ENCODE data around the gene SNPH.

The SNPH gene

GRCh38 chr20:1242530-1242929 lies 23.6 kb upstream of the SNPH start:
- TF ChIP-seq POLR2AphosphoS5 (IDR thresholded peaks at IDR 0.05; ENCODE audit: low read depth, low read length) (no peak), SIN3A (IDR thresholded peaks at IDR 0.05; ENCODE audit: borderline replicate concordance, insufficient read depth, low read length) (no peak), TAF1 (IDR thresholded peaks at IDR 0.05; ENCODE audit: borderline replicate concordance, insufficient read depth, low read length) (no peak), FOXP2 (optimal IDR thresholded peaks at IDR 0.05; ENCODE audit: borderline replicate concordance, extremely low read depth, extremely low read length, insufficient read depth) (no peak), REST (IDR thresholded peaks at IDR 0.05; ENCODE audit: insufficient read depth in 1 of 2, low read depth in 2 of 2, low read length in 2 of 2) (no peak)

GRCh38 chr20:1245578-1245977 lies 20.5 kb upstream of the SNPH start:
- TF ChIP-seq POLR2AphosphoS5 (IDR thresholded peaks at IDR 0.05; ENCODE audit: low read depth, low read length) (no peak), SIN3A (IDR thresholded peaks at IDR 0.05; ENCODE audit: borderline replicate concordance, insufficient read depth, low read length) (no peak), TAF1 (IDR thresholded peaks at IDR 0.05; ENCODE audit: borderline replicate concordance, insufficient read depth, low read length) (no peak), FOXP2 (optimal IDR thresholded peaks at IDR 0.05; ENCODE audit: borderline replicate concordance, extremely low read depth, extremely low read length, insufficient read depth) (no peak), REST (IDR thresholded peaks at IDR 0.05; ENCODE audit: insufficient read depth in 1 of 2, low read depth in 2 of 2, low read length in 2 of 2) (no peak)

- TF ChIP-seq REST (IDR thresholded peaks at IDR 0.05; ENCODE audit: insufficient read depth in 1 of 2, low read depth in 2 of 2, low read length in 2 of 2) (no peak), POLR2AphosphoS5 (IDR thresholded peaks at IDR 0.05; ENCODE audit: low read depth, low read length) (no peak), FOXP2 (optimal IDR thresholded peaks at IDR 0.05; ENCODE audit: borderline replicate concordance, extremely low read depth, extremely low read length, insufficient read depth) (no peak), TAF1 (IDR thresholded peaks at IDR 0.05; ENCODE audit: borderline replicate concordance, insufficient read depth, low read length) (no peak), SIN3A (IDR thresholded peaks at IDR 0.05; ENCODE audit: borderline replicate concordance, insufficient read depth, low read length) (no peak)
Observed at GRCh38 chr20:1247689-1248088, 18.4 kb upstream of the SNPH start.

- TF ChIP-seq FOXP2 (optimal IDR thresholded peaks at IDR 0.05; ENCODE audit: borderline replicate concordance, extremely low read depth, extremely low read length, insufficient read depth) = no peak
- TF ChIP-seq TAF1 (IDR thresholded peaks at IDR 0.05; ENCODE audit: borderline replicate concordance, insufficient read depth, low read length) = no peak
- no peak for TF ChIP-seq SIN3A (IDR thresholded peaks at IDR 0.05; ENCODE audit: borderline replicate concordance, insufficient read depth, low read length)
- no peak for TF ChIP-seq POLR2AphosphoS5 (IDR thresholded peaks at IDR 0.05; ENCODE audit: low read depth, low read length)
- TF ChIP-seq REST (IDR thresholded peaks at IDR 0.05; ENCODE audit: insufficient read depth in 1 of 2, low read depth in 2 of 2, low read length in 2 of 2) = no peak
Observed at GRCh38 chr20:1252416-1252815, 13.7 kb upstream of the SNPH start.

- TF ChIP-seq TAF1 (IDR thresholded peaks at IDR 0.05; ENCODE audit: borderline replicate concordance, insufficient read depth, low read length) (no peak), REST (IDR thresholded peaks at IDR 0.05; ENCODE audit: insufficient read depth in 1 of 2, low read depth in 2 of 2, low read length in 2 of 2) (no peak), FOXP2 (optimal IDR thresholded peaks at IDR 0.05; ENCODE audit: borderline replicate concordance, extremely low read depth, extremely low read length, insufficient read depth) (no peak), POLR2AphosphoS5 (IDR thresholded peaks at IDR 0.05; ENCODE audit: low read depth, low read length) (no peak), SIN3A (IDR thresholded peaks at IDR 0.05; ENCODE audit: borderline replicate concordance, insufficient read depth, low read length) (no peak)
Observed at GRCh38 chr20:1254254-1254653, 11.8 kb upstream of the SNPH start.

Data from PFSK-1 (cell line).